Activated T-helper 1 cell treated with anti-CD3 and anti-CD28 coated beads, Interleukin-12 subunit alpha, Interleukin-12 subunit beta, Interleukin-2, Interleukin-4 antibody, amounts not matched to agents 30 ng/mL and 10 ng/mL and 1 ng/mL, durations not matched to agents 14 hours and 24 hours and 36 hours (primary cell): ENCODE data around the gene ENPEP. TPM values are rescaled to one million over a fixed set of nuclear protein-coding genes. Genes with fewer than 3 reads are reported as not detected.
"Not testable (repeated sequence)": the region's sequence is repeated elsewhere in the genome, so short reads cannot be mapped to it uniquely, and the experiment has no call there.

Source experiments
- DNase-seq: peaks from one replicate; pipeline ENCODE4 v3.0.0; 2021; ENCODE audit warnings: low spot score
- H3K27ac Mint-ChIP-seq: one replicate; pipeline ENCODE4 v1.8.0; 2021; ENCODE audit warnings: mild to moderate bottlenecking, mixed read lengths
- H3K27me3 Mint-ChIP-seq: one replicate; pipeline ENCODE4 v1.8.0; 2022; ENCODE audit warnings: mild to moderate bottlenecking, moderate library complexity, mixed read lengths; ENCODE audit not compliant: insufficient read depth
- H3K36me3 Mint-ChIP-seq: one replicate; pipeline ENCODE4 v1.8.0; 2021; ENCODE audit warnings: low read depth, mixed read lengths
- H3K4me1 Mint-ChIP-seq: one replicate; pipeline ENCODE4 v1.8.0; 2021; ENCODE audit warnings: low read depth, mixed read lengths
- H3K4me3 Mint-ChIP-seq: one replicate; pipeline ENCODE4 v1.8.0; 2021; ENCODE audit warnings: mild to moderate bottlenecking, moderate library complexity, mixed read lengths
- H3K9me3 Mint-ChIP-seq: one replicate; pipeline ENCODE4 v1.8.0; 2021; ENCODE audit warnings: mixed read lengths
- intact Hi-C: fragments of 100-400 bp; cut with micrococcal nuclease; formaldehyde crosslinking; loops from one replicate; pipeline ENCODE4 v1.15.1; 2024
- total RNA-seq: library from RNA; stranded (reverse); gene quantifications from 2 replicates; pipeline ENCODE4 v1.2.3, GENCODE V29; 2022

The ENPEP gene, protein sequence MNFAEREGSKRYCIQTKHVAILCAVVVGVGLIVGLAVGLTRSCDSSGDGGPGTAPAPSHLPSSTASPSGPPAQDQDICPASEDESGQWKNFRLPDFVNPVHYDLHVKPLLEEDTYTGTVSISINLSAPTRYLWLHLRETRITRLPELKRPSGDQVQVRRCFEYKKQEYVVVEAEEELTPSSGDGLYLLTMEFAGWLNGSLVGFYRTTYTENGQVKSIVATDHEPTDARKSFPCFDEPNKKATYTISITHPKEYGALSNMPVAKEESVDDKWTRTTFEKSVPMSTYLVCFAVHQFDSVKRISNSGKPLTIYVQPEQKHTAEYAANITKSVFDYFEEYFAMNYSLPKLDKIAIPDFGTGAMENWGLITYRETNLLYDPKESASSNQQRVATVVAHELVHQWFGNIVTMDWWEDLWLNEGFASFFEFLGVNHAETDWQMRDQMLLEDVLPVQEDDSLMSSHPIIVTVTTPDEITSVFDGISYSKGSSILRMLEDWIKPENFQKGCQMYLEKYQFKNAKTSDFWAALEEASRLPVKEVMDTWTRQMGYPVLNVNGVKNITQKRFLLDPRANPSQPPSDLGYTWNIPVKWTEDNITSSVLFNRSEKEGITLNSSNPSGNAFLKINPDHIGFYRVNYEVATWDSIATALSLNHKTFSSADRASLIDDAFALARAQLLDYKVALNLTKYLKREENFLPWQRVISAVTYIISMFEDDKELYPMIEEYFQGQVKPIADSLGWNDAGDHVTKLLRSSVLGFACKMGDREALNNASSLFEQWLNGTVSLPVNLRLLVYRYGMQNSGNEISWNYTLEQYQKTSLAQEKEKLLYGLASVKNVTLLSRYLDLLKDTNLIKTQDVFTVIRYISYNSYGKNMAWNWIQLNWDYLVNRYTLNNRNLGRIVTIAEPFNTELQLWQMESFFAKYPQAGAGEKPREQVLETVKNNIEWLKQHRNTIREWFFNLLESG
- 0.03 and 0.37 TPM in 2 replicates for total RNA-seq

DNA sequence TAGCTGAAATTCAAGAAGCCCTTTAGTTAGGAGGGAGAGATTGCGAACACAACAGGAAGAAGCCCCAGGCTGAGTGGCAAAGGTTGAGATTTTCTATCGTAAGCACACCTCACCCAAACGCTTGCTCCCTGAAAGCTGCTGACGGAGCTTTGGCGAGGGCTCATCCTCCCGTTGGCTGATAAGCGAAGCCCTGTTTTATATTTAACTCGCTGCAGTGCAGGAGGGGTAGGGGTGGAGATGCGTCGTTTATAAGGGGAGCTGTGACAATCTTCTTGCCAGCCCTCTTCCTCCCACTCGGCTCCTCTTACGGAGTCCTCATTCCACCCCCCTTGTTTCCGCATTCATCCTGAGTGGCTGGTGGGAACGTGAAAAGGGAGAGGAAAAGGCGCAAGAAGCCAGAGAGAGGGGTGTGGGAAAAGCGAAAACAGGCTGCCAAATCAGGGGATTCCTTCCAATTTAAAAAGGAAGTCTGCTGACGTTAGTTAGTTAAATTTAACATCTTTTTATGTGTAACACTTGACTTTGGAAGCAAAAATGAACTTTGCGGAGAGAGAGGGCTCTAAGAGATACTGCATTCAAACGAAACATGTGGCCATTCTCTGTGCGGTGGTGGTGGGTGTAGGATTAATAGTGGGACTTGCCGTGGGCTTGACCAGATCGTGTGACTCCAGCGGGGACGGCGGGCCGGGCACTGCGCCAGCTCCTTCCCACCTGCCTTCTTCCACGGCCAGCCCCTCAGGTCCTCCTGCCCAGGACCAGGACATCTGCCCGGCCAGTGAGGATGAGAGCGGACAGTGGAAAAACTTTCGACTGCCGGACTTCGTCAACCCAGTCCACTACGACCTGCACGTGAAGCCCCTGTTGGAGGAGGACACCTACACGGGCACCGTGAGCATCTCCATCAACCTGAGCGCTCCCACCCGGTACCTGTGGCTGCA, at the start of gene ENPEP:
Gene ENPEP, plus strand, starts transcription at position 275 of the 938 bp plus-strand sequence. Its CDS starts 260 bp downstream, at position 535.
- no peak for DNase-seq
- Mint-ChIP-seq H3K4me3 (no peak within 1 kb of the TSS), H3K36me3 (no peaks in the 10 kb centered on the region), H3K4me1 (no peaks in the 10 kb centered on the region), H3K27me3 (peaks cover 8% of the 10 kb centered on the region), H3K9me3 (no peaks in the 10 kb centered on the region), H3K27ac (no peak within 1 kb of the TSS)
- intact Hi-C loops = no loop called here

DNA sequence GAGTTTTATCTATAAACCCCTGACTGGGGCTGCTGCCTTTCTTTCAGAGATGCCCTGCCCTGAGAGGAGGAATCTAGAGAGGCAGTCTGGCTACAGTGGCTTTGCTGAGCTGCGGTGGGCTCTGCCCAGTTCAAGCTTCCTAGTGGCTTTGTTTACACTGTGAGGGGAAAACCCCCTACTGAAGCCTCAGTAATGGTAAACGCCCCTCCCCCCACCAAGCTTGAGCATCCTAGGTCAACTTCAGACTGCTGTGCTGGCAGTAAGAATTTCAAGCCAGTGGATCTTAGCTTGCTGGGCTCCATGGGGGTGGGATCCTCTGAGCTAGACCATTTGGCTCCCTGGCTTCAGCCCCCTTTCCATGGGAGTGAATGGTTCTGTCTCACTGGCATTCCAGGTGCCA, 44.1 kb upstream of the ENPEP start:
- H3K9me3 Mint-ChIP-seq, DNase-seq, H3K27ac Mint-ChIP-seq, H3K27me3 Mint-ChIP-seq, intact Hi-C loops, H3K4me1 Mint-ChIP-seq, H3K4me3 Mint-ChIP-seq, H3K36me3 Mint-ChIP-seq: not testable (repeated sequence)

DNA sequence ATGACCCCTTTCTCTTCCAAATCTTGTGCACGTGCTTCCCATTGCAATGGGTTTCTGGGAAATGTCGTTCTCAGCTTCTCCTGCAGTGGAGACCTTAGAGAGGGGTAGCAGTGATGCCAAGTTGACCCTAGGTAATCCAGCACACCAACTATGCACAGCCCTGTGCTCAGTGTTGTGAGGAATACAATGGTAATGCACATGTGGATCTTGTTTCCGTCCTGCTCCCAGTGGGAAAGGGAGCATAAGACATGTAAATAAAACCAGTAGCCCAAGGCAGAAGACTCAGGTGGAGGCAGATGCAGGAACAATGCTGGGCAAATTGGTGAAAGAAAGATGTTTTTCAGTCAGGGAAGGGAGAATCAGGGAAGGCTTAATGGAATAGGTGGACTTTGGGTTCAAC, 38.7 kb upstream of the ENPEP start:
- DNase-seq, H3K27ac Mint-ChIP-seq, H3K36me3 Mint-ChIP-seq, H3K27me3 Mint-ChIP-seq, H3K4me1 Mint-ChIP-seq, H3K4me3 Mint-ChIP-seq, intact Hi-C loops, H3K9me3 Mint-ChIP-seq: not testable (repeated sequence)

DNA sequence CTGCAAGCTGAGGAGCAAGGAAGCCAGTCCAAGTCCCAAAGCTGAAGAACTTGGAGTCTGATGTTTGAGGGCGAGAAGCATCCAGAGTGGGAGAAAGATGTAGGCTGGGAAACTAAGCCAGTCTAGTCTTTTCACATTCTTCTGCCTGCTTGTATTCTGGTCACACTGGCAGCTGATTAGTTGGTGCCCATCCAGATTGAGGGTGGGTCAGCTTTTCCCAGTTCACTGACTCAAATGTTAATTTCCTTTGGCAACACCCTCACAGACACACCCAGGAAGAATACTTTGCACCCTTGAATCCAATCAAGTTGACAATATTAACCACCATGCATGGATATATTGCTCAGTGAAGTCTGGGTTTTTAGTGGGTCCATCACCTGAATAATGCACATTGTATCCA, 36.7 kb upstream of the ENPEP start:
- H3K4me1 Mint-ChIP-seq, DNase-seq, H3K9me3 Mint-ChIP-seq, intact Hi-C loops, H3K27me3 Mint-ChIP-seq, H3K27ac Mint-ChIP-seq, H3K36me3 Mint-ChIP-seq, H3K4me3 Mint-ChIP-seq: not testable (repeated sequence)

DNA sequence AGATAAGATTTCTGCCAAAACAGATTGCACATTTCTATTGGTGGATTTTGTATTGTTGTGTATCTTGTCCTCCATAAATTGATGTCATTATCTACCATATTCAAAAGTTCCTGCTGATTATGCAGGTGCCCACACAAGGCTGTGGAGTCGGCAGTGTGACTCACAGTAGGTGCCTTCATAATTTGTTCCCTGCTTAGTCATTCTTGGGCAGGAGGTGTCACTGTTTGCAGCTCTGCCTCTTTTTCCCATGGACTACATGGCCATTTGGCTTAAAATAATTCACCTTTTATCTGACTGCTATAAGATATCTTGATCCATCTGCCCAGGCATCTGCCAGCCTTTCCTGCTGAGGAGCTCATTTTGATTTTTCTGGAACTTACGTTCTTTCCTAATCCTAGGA, 33.6 kb upstream of the ENPEP start:
- intact Hi-C loops = no loop called here
- Mint-ChIP-seq H3K36me3 (no peaks in the 10 kb centered on the region), H3K4me3 (no peak overlapping the region), H3K27ac (no peak overlapping the region), H3K9me3 (no peaks in the 10 kb centered on the region), H3K27me3 (peaks cover 7% of the 10 kb centered on the region), H3K4me1 (no peaks in the 10 kb centered on the region)
- no peak for DNase-seq

DNA sequence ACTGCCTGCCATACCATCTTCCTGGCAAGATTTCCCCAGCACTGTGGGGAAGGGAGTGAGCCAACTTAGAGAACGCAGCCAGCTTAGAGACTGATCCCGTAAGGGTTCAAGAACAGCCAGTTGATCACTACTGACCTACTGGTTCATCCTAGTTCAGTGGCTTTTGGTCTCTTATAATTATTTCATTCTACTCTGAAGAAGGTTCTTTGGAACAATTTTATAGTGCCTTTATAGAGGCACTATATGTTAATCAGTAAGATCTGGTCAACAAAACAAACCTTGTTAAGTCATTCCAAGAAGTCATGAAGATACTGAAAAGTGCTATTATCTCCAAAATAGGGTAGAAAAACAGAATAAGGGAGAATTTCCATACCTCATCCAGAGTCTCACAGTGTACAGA, 33.2 kb upstream of the ENPEP start:
- no peak for DNase-seq
- no peak overlapping the region for H3K4me3 Mint-ChIP-seq
- intact Hi-C loops = no loop called here
- H3K27ac Mint-ChIP-seq = no peak overlapping the region
- no peaks in the 10 kb centered on the region for H3K4me1 Mint-ChIP-seq
- peaks cover 7% of the 10 kb centered on the region for H3K27me3 Mint-ChIP-seq
- H3K36me3 Mint-ChIP-seq = no peaks in the 10 kb centered on the region
- no peaks in the 10 kb centered on the region for H3K9me3 Mint-ChIP-seq

DNA sequence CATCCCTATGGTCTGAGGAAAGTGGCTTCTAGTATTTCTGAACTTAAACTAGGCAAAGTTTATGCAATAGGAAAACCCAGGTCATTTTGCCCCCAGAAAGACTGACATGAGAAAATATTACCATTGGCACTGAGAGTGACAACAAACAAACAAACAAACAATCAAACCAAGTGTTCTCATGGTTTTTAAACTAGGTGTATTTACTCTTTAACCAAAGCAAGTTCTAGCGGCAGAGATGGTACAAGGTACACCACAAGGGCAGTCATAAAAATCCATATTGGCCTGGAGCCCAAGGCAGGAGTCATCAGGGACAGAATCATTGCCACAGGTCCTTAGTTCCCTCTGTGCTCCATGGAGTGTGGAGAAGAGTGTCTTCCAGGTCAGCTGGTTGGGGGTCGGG, 26.0 kb upstream of the ENPEP start:
- Mint-ChIP-seq H3K9me3 (no peaks in the 10 kb centered on the region), H3K4me3 (no peak overlapping the region), H3K4me1 (no peaks in the 10 kb centered on the region), H3K27ac (no peak overlapping the region), H3K36me3 (no peaks in the 10 kb centered on the region), H3K27me3 (peaks cover 2% of the 10 kb centered on the region)
- DNase-seq = no peak
- intact Hi-C loops = no loop called here

DNA sequence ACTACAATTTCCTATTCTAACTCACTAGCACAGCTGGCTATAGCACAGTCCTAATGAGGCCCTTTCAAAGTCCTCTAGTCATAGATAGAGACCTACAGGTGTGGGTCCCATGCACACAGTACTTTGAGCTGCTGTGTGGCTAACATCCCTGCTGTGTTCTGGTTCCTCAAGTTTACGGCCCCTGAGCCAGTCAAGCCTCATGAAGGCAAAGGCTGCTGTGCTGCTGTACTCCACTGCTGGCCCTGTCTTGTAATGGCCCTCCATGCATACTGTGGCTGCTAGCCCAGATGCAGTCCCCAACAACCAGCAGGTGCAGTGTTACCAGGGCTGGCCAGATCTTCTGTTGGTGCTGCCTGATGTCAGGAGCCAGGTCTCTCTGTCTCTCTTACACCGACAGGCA, 23.4 kb upstream of the ENPEP start:
- Mint-ChIP-seq H3K4me3 (no peak overlapping the region), H3K27ac (no peak overlapping the region), H3K27me3 (peaks cover 10% of the 10 kb centered on the region), H3K36me3 (no peaks in the 10 kb centered on the region), H3K4me1 (no peaks in the 10 kb centered on the region), H3K9me3 (no peaks in the 10 kb centered on the region)
- intact Hi-C loops = no loop called here
- no peak for DNase-seq

DNA sequence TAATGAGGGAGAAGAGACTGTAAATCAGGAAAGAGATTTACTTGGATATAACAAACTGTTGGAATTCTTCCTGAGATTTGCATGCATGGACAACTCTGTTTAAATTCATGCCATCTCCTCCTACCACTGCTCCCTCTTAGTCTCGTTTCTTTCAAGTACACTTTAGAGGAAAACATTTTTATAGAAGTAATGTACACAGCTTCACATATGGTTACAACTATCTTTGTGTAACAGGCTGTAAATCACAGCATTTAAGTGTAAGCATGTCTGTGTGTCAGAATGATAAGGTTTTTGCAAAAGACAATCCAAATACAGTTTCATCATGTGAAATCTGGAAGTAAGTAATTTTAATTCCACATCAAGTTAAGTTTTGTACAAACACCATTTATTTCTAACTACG, 21.5 kb upstream of the ENPEP start:
- DNase-seq = no peak
- Mint-ChIP-seq H3K4me1 (no peaks in the 10 kb centered on the region), H3K27me3 (peaks cover 13% of the 10 kb centered on the region), H3K27ac (no peak overlapping the region), H3K36me3 (no peaks in the 10 kb centered on the region), H3K4me3 (no peak overlapping the region), H3K9me3 (no peaks in the 10 kb centered on the region)
- intact Hi-C loops = no loop called here

DNA sequence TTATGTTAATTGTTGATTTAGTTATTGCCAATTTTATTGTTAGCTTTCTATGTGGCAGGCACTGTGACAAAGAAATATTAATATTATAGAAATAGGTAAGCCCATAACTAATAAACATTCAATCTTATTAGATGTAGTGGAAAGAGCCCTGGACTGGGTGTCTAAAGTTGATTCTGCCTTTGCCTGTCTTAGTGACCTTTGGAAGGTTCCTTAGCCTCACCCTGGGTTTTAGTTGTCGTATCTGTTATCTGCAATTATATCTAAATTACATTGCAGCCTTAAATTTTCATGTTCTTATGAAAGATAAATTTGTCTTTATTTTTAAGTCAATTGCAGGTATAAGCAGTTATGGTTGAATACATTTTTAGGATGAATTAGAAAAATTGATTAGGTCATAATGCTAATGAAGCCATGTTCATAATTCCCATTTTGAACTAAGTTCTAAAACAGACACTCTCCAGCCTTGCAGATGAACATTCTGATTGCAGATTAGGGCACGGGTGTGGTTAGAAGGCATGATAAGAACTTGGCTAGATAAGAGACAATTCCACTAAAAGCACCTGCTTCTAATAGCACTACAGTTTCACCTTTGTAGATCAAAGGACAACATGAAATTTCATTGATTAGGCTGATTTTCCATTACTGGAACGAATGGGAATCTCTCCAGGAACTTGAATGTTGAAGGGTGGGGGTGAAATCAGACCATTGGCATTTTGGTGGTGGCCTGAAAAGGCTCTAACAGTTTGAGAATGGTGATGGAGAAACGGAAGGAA, 17.3 kb upstream of the ENPEP start:
- Mint-ChIP-seq H3K9me3 (no peaks in the 10 kb centered on the region), H3K4me1 (no peaks in the 10 kb centered on the region), H3K36me3 (no peaks in the 10 kb centered on the region), H3K27me3 (peaks cover 13% of the 10 kb centered on the region), H3K27ac (no peak overlapping the region), H3K4me3 (no peak overlapping the region)
- intact Hi-C loops = no loop called here
- no peak for DNase-seq

DNA sequence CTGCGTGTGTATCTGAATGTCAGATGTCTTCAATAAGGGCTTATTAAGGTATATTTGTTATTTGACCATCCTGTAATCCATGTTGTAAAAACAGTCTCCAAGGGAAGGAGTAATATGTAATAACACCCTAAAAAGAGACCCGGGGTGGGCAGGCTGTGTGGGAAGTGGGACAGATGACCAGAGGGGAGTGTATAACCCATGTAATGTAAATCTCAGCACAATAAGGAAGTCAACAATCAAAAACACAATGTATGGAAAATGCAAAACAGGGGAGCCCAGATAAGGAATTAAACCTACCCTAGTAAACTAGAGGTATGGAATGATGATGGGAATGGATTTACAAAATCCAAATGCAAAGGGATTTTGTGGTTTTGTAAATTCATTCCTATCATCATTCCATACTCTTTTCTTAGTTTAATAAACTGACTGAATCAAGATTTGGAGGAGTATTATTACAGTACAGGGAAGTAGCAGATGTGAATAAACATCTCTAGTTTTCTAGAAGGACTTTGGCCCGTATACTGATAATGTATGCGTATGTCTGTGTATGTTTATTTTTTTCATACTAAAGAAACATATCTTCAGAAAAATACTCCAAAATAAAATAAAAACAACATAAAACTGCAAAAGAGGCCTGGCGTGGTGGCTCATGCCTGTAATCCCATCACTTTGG, 15.7 kb upstream of the ENPEP start:
- Mint-ChIP-seq H3K4me3 (no peak overlapping the region), H3K27me3 (peaks cover 10% of the 10 kb centered on the region), H3K36me3 (no peaks in the 10 kb centered on the region), H3K27ac (no peak overlapping the region), H3K4me1 (no peaks in the 10 kb centered on the region), H3K9me3 (no peaks in the 10 kb centered on the region)
- DNase-seq = no peak
- intact Hi-C loops = no loop called here
